CD4-positive, alpha-beta T cell (primary cell): ENCODE data around the gene ACAP2. TPM values are rescaled to one million over a fixed set of nuclear protein-coding genes. Genes with fewer than 3 reads are reported as not detected.

Experiments
- ATAC-seq: fragments of 200-7000 bp; cut with Tn5 transposase; one replicate; pipeline ENCODE4 v1.10.0; 2022; ENCODE audit warnings: mild to moderate bottlenecking; ENCODE audit not compliant: poor library complexity
- CTCF ChIA-PET: fragments of 350-600 bp; sonication (Branson Sonifier 250); formaldehyde crosslinking; loops from one replicate; lab custom pipeline; 2021; ENCODE audit warnings: antibody characterized with exemption, inconsistent platforms; lab: Charles Lee
- POLR2A ChIA-PET: fragments of 350-600 bp; sonication (Branson Sonifier 250); formaldehyde crosslinking; loops from one replicate; lab custom pipeline; 2021; ENCODE audit warnings: antibody characterized with exemption, inconsistent platforms; lab: Charles Lee
- DNase-seq, 14 experiments: peaks; one replicate each; pipeline ENCODE4 v3.0.0-alpha.2; 2013 to 2020; ENCODE audit warnings: mixed read lengths in 2 of 14
- H3K27ac ChIP-seq, 2 donors: one replicate each; pipeline versions ENCODE4 v1.5.1 to v1.7.0; 2013; ENCODE audit warnings: low read length in 2 of 2, low read depth in 1 of 2, mild to moderate bottlenecking in 1 of 2
- H3K27me3 ChIP-seq, 2 experiments: 1 replicate in 1 of 2; 2 replicates in 1 of 2; pipeline versions ENCODE4 v1.6.1 to v1.7.0; 2013; ENCODE audit warnings: low read length in 2 of 2, control low read depth in 1 of 2, mild to moderate bottlenecking in 1 of 2, moderate library complexity in 1 of 2; ENCODE audit not compliant: insufficient read depth in 2 of 2, control insufficient read depth in 1 of 2
- H3K36me3 ChIP-seq: one replicate; pipeline ENCODE4 v1.6.1; 2013; ENCODE audit warnings: low read length, control low read depth; ENCODE audit not compliant: insufficient read depth
- H3K4me1 ChIP-seq: one replicate; pipeline ENCODE4 v1.6.1; 2013; ENCODE audit warnings: low read length, control low read depth; ENCODE audit not compliant: insufficient read depth
- H3K4me3 ChIP-seq: one replicate; pipeline ENCODE4 v1.5.1; 2013; ENCODE audit warnings: mild to moderate bottlenecking, low read length, moderate library complexity
- H3K9me3 ChIP-seq, 2 experiments: 1 replicate in 1 of 2; 2 replicates in 1 of 2; pipeline versions ENCODE4 v1.6.1 to v1.7.0; 2013; ENCODE audit warnings: low read length in 2 of 2, mild to moderate bottlenecking in 2 of 2, control low read depth in 1 of 2, moderate library complexity in 1 of 2; ENCODE audit not compliant: control insufficient read depth in 1 of 2, insufficient read depth in 1 of 2
- H3K27ac Mint-ChIP-seq: one replicate; pipeline ENCODE4 v1.8.0; 2020; ENCODE audit warnings: mixed read lengths
- H3K27me3 Mint-ChIP-seq: one replicate; pipeline ENCODE4 v1.8.0; 2021; ENCODE audit warnings: mixed read lengths
- H3K36me3 Mint-ChIP-seq: one replicate; pipeline ENCODE4 v1.8.0; 2021; ENCODE audit warnings: low read depth, mixed read lengths
- H3K4me1 Mint-ChIP-seq: one replicate; pipeline ENCODE4 v1.8.0; 2021; ENCODE audit warnings: low read depth, mixed read lengths
- H3K4me3 Mint-ChIP-seq: one replicate; pipeline ENCODE4 v1.8.0; 2020; ENCODE audit warnings: mild to moderate bottlenecking, mixed read lengths
- H3K9me3 Mint-ChIP-seq: one replicate; pipeline ENCODE4 v1.8.0; 2020; ENCODE audit warnings: mixed read lengths
- CTCF ChIP-seq: fragments of 200-600 bp; IDR thresholded peaks from one replicate; pipeline ENCODE4 v1.8.0; 2022; ENCODE audit warnings: antibody characterized with exemption, mild to moderate bottlenecking
- intact Hi-C, 2 experiments: fragments of 100-400 bp; cut with DNase I in 1 of 2; cut with micrococcal nuclease in 1 of 2; formaldehyde crosslinking; loops; one replicate each; pipeline versions ENCODE4 v1.15.1 to v1.9.0; 2023 to 2025; cut with DNase I, micrococcal nuclease
- total RNA-seq, 174 experiments: library from RNA in 2 of 174; stranded (reverse) in 2 of 174; gene quantifications; one replicate each; pipeline ENCODE4 v1.2.3 and lab custom pipeline; 2021 to 2026

Gene ACAP2
- total RNA-seq, 2 experiments from 2014 or later, result 50.7 to 51.4 TPM

- ChIA-PET CTCF (no interaction called here), POLR2A (no interaction called here)
- no peaks in the 10 kb centered on the region for H3K27me3 Mint-ChIP-seq
- no peak overlapping the region for H3K27ac Mint-ChIP-seq
- TF ChIP-seq CTCF, result no peak
- Histone ChIP-seq H3K9me3 (no peaks in the 10 kb centered on the region), H3K36me3 (no peaks in the 10 kb centered on the region), H3K27ac (no peak overlapping the region), H3K4me1 (peaks cover 24% of the 10 kb centered on the region), H3K27me3 (no peaks in the 10 kb centered on the region), H3K4me3 (no peak overlapping the region)
- peak overlapping the region; percentile 46 for H3K4me3 Mint-ChIP-seq
- H3K4me1 Mint-ChIP-seq, result peaks cover 43% of the 10 kb centered on the region
- intact Hi-C loops, result loop anchor here in 1 of 2 experiments (10.0 kb wide), 1 partner anchor 68 kb away; no protein-coding TSS in a partner anchor
- ATAC-seq (no peak), DNase-seq (no peak)
- H3K9me3 Mint-ChIP-seq, result no peaks in the 10 kb centered on the region
- peaks cover 9% of the 10 kb centered on the region for H3K36me3 Mint-ChIP-seq
Observed at GRCh38 chr3:195446359-195446758, 3.5 kb upstream of the ACAP2 start.

- Histone ChIP-seq H3K9me3 (no peaks in the 10 kb centered on the region), H3K36me3 (no peaks in the 10 kb centered on the region), H3K27me3 (no peaks in the 10 kb centered on the region), H3K27ac (no peak overlapping the region), H3K4me3 (no peak overlapping the region), H3K4me1 (peaks cover 26% of the 10 kb centered on the region)
- TF ChIP-seq CTCF, result no peak
- ChIA-PET CTCF (no interaction called here), POLR2A (no interaction called here)
- intact Hi-C loops, result loop anchor here in 1 of 2 experiments (10.0 kb wide), 1 partner anchor 69 kb away; no protein-coding TSS in a partner anchor
- DNase-seq (no peak), ATAC-seq (no peak)
- Mint-ChIP-seq H3K4me3 (peak overlapping the region; percentile 46), H3K27me3 (no peaks in the 10 kb centered on the region), H3K27ac (peak overlapping the region; percentile 1), H3K9me3 (no peaks in the 10 kb centered on the region), H3K4me1 (peaks cover 48% of the 10 kb centered on the region), H3K36me3 (peaks cover 12% of the 10 kb centered on the region)
Observed at GRCh38 chr3:195445885-195446284, 3.1 kb upstream of the ACAP2 start.

GRCh38 chr3:195443391-195443989 is 670 bp upstream of the ACAP2 start:
- Mint-ChIP-seq H3K9me3 (no peaks in the 10 kb centered on the region), H3K27me3 (no peaks in the 10 kb centered on the region), H3K4me1 (peaks cover 62% of the 10 kb centered on the region), H3K27ac (peak overlapping the region; percentile 78), H3K36me3 (peaks cover 16% of the 10 kb centered on the region), H3K4me3 (peak overlapping the region; percentile 98)
- TF ChIP-seq CTCF, result no peak
- peaks cover 30% of the 10 kb centered on the region for H3K4me1 ChIP-seq
- peak overlapping the region; percentile 50 for H3K4me3 ChIP-seq
- no peak for ATAC-seq
- DNase-seq, result peak in 3 of 14 experiments; percentile 5 to 29 (median 29)
- CTCF ChIA-PET, result interaction anchor here (0.6 to 1.4 kb wide), 2 partner anchors 173 to 182 kb away, joined by 3 to 5 read pairs; no protein-coding TSS in a partner anchor
- H3K27ac ChIP-seq, result peak overlapping the region; percentile 52 to 85
- no peaks in the 10 kb centered on the region for H3K27me3 ChIP-seq
- H3K9me3 ChIP-seq, result no peaks in the 10 kb centered on the region
- intact Hi-C loops, result loop anchor here (2.0 to 10.0 kb wide), 6 partner anchors 15 to 771 kb away; partner anchors contain the start of genes XXYLT1 (in 2 of the 2), LSG1 (in 1 of the 2) and TNK2 (in 1 of the 2)
- no peaks in the 10 kb centered on the region for H3K36me3 ChIP-seq
- POLR2A ChIA-PET, result interaction anchor here (0.8 to 5.2 kb wide), 15 partner anchors 9 to 771 kb away, joined by 3 to 20 read pairs (median 6); partner anchors contain the start of genes LSG1, PPP1R2 and XXYLT1
